Measurements from ENCODE around the gene ANKS6.

- TF ChIP-seq, protein P1, sequence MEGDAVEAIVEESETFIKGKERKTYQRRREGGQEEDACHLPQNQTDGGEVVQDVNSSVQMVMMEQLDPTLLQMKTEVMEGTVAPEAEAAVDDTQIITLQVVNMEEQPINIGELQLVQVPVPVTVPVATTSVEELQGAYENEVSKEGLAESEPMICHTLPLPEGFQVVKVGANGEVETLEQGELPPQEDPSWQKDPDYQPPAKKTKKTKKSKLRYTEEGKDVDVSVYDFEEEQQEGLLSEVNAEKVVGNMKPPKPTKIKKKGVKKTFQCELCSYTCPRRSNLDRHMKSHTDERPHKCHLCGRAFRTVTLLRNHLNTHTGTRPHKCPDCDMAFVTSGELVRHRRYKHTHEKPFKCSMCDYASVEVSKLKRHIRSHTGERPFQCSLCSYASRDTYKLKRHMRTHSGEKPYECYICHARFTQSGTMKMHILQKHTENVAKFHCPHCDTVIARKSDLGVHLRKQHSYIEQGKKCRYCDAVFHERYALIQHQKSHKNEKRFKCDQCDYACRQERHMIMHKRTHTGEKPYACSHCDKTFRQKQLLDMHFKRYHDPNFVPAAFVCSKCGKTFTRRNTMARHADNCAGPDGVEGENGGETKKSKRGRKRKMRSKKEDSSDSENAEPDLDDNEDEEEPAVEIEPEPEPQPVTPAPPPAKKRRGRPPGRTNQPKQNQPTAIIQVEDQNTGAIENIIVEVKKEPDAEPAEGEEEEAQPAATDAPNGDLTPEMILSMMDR (IDR thresholded peaks at IDR 0.05): peak in 1 of 6 experiments; percentile 13
- no peak for TF ChIP-seq POLR2AphosphoS5 (IDR thresholded peaks at IDR 0.05)
- TF ChIP-seq POLR2A (IDR thresholded peaks at IDR 0.05): no peak
- no peak for TF ChIP-seq EP300 (IDR thresholded peaks at IDR 0.05)
Observed at GRCh38 chr9:98806394-98807035, 10.2 kb upstream of the ANKS6 start.

Measured in upper lobe of left lung (tissue), 4 donors.